GM23338 (cell line): ENCODE results near the gene WSCD2.

Experiments used
- CREB1 ChIP-seq: fragments of 250-450 bp; sonication (Bioruptor Pico); IDR thresholded peaks from 2 replicates; pipeline ENCODE4 v1.5.0; 2020; ENCODE audit warnings: low read depth, mild to moderate bottlenecking, moderate library complexity
- EZH2 ChIP-seq: fragments of 200-600 bp; sonication (generic); IDR thresholded peaks from one replicate; pipeline ENCODE4 v1.8.0; 2017; ENCODE audit warnings: antibody characterized with exemption, mild to moderate bottlenecking, low read depth; ENCODE audit not compliant: unreplicated experiment
- EZH2phosphoT487 ChIP-seq: fragments of 200-600 bp; sonication (generic); IDR thresholded peaks from one replicate; pipeline ENCODE4 v1.8.1; 2018; ENCODE audit warnings: antibody characterized with exemption; ENCODE audit not compliant: unreplicated experiment
- JUNB ChIP-seq: IDR thresholded peaks from one replicate; pipeline ENCODE4 v1.6.1; 2016; ENCODE audit warnings: antibody characterized with exemption; ENCODE audit not compliant: unreplicated experiment
- NANOG ChIP-seq: IDR thresholded peaks from 2 replicates; pipeline ENCODE4 v1.6.1; 2016; ENCODE audit warnings: antibody characterized with exemption, borderline replicate concordance
- POLR2AphosphoS5 ChIP-seq: IDR thresholded peaks from 2 replicates; pipeline ENCODE4 v1.6.1; 2016; ENCODE audit warnings: antibody characterized with exemption, low read depth
- STAT1 ChIP-seq: IDR thresholded peaks from one replicate; pipeline ENCODE4 v1.6.1; 2016; ENCODE audit warnings: antibody characterized with exemption; ENCODE audit not compliant: unreplicated experiment
- ZNF114 ChIP-seq: fragments of 250-450 bp; sonication (Bioruptor Pico); IDR thresholded peaks from 2 replicates; pipeline ENCODE4 v1.5.0; 2020; ENCODE audit warnings: mild to moderate bottlenecking, moderate library complexity
- ZNF331 ChIP-seq: fragments of 250-450 bp; sonication (Bioruptor Pico); IDR thresholded peaks from 2 replicates; pipeline ENCODE4 v1.5.0; 2020; ENCODE audit warnings: low read depth, mild to moderate bottlenecking, moderate library complexity
- TF ChIP-seq, protein P1 (sequence below), 2 experiments: fragments of 200-600 bp in 1 of 2; sonication (generic) in 1 of 2; conservative IDR thresholded peaks; 2 replicates each; pipeline versions ENCODE4 v1.5.1 to v1.6.1; 2016 to 2017; ENCODE audit warnings: antibody characterized with exemption in 2 of 2, low read depth in 2 of 2, mild to moderate bottlenecking in 2 of 2, moderate library complexity in 1 of 2
- TF ChIP-seq, protein P2 (sequence below): IDR thresholded peaks from one replicate; pipeline ENCODE4 v1.6.1; 2018; ENCODE audit warnings: antibody characterized with exemption; ENCODE audit not compliant: unreplicated experiment
- TF ChIP-seq, protein P3 (sequence below): IDR thresholded peaks from 2 replicates; pipeline ENCODE4 v1.6.1; 2016; ENCODE audit warnings: antibody characterized with exemption
- TF ChIP-seq, protein P4 (sequence below): fragments of 250-450 bp; sonication (Bioruptor Pico); IDR thresholded peaks from 2 replicates; pipeline ENCODE4 v1.5.0; 2020; ENCODE audit warnings: mild to moderate bottlenecking, moderate library complexity

DNA sequence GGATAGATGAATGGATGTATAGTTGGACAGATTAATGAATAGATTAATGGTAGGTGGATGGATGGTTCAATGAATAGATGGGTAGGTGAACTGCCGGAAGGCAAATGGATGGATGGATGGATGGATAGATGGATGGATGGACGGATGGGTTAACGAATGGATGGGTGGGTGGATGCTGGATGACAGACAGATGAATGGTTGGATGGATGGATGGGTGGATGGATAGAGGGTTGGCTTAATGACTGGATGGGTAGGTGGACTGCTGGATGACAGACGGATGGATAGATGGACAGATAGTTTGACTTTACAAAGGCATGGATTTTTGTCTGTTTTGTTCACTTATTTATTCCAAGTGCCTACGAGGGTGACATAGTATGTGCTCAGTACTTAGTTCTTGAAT lies 64.4 kb downstream of the WSCD2 start:
- TF ChIP-seq EZH2: no peak
- TF ChIP-seq, protein P1, sequence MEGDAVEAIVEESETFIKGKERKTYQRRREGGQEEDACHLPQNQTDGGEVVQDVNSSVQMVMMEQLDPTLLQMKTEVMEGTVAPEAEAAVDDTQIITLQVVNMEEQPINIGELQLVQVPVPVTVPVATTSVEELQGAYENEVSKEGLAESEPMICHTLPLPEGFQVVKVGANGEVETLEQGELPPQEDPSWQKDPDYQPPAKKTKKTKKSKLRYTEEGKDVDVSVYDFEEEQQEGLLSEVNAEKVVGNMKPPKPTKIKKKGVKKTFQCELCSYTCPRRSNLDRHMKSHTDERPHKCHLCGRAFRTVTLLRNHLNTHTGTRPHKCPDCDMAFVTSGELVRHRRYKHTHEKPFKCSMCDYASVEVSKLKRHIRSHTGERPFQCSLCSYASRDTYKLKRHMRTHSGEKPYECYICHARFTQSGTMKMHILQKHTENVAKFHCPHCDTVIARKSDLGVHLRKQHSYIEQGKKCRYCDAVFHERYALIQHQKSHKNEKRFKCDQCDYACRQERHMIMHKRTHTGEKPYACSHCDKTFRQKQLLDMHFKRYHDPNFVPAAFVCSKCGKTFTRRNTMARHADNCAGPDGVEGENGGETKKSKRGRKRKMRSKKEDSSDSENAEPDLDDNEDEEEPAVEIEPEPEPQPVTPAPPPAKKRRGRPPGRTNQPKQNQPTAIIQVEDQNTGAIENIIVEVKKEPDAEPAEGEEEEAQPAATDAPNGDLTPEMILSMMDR (conservative IDR thresholded peaks at IDR 0.05; ENCODE audit: low read depth in 2 of 2): no peak
- no peak for TF ChIP-seq POLR2AphosphoS5
- TF ChIP-seq ZNF114 (CRISPR knock-in tag): no peak
- TF ChIP-seq CREB1 (CRISPR knock-in tag): no peak
- TF ChIP-seq, protein P2, sequence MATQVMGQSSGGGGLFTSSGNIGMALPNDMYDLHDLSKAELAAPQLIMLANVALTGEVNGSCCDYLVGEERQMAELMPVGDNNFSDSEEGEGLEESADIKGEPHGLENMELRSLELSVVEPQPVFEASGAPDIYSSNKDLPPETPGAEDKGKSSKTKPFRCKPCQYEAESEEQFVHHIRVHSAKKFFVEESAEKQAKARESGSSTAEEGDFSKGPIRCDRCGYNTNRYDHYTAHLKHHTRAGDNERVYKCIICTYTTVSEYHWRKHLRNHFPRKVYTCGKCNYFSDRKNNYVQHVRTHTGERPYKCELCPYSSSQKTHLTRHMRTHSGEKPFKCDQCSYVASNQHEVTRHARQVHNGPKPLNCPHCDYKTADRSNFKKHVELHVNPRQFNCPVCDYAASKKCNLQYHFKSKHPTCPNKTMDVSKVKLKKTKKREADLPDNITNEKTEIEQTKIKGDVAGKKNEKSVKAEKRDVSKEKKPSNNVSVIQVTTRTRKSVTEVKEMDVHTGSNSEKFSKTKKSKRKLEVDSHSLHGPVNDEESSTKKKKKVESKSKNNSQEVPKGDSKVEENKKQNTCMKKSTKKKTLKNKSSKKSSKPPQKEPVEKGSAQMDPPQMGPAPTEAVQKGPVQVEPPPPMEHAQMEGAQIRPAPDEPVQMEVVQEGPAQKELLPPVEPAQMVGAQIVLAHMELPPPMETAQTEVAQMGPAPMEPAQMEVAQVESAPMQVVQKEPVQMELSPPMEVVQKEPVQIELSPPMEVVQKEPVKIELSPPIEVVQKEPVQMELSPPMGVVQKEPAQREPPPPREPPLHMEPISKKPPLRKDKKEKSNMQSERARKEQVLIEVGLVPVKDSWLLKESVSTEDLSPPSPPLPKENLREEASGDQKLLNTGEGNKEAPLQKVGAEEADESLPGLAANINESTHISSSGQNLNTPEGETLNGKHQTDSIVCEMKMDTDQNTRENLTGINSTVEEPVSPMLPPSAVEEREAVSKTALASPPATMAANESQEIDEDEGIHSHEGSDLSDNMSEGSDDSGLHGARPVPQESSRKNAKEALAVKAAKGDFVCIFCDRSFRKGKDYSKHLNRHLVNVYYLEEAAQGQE: no peak
- no peak for TF ChIP-seq EZH2phosphoT487
- TF ChIP-seq, protein P3, sequence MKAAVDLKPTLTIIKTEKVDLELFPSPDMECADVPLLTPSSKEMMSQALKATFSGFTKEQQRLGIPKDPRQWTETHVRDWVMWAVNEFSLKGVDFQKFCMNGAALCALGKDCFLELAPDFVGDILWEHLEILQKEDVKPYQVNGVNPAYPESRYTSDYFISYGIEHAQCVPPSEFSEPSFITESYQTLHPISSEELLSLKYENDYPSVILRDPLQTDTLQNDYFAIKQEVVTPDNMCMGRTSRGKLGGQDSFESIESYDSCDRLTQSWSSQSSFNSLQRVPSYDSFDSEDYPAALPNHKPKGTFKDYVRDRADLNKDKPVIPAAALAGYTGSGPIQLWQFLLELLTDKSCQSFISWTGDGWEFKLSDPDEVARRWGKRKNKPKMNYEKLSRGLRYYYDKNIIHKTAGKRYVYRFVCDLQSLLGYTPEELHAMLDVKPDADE: no peak
- TF ChIP-seq JUNB: no peak
- no peak for TF ChIP-seq STAT1
- no peak for TF ChIP-seq NANOG
- no peak for TF ChIP-seq ZNF331
- TF ChIP-seq, protein P4, sequence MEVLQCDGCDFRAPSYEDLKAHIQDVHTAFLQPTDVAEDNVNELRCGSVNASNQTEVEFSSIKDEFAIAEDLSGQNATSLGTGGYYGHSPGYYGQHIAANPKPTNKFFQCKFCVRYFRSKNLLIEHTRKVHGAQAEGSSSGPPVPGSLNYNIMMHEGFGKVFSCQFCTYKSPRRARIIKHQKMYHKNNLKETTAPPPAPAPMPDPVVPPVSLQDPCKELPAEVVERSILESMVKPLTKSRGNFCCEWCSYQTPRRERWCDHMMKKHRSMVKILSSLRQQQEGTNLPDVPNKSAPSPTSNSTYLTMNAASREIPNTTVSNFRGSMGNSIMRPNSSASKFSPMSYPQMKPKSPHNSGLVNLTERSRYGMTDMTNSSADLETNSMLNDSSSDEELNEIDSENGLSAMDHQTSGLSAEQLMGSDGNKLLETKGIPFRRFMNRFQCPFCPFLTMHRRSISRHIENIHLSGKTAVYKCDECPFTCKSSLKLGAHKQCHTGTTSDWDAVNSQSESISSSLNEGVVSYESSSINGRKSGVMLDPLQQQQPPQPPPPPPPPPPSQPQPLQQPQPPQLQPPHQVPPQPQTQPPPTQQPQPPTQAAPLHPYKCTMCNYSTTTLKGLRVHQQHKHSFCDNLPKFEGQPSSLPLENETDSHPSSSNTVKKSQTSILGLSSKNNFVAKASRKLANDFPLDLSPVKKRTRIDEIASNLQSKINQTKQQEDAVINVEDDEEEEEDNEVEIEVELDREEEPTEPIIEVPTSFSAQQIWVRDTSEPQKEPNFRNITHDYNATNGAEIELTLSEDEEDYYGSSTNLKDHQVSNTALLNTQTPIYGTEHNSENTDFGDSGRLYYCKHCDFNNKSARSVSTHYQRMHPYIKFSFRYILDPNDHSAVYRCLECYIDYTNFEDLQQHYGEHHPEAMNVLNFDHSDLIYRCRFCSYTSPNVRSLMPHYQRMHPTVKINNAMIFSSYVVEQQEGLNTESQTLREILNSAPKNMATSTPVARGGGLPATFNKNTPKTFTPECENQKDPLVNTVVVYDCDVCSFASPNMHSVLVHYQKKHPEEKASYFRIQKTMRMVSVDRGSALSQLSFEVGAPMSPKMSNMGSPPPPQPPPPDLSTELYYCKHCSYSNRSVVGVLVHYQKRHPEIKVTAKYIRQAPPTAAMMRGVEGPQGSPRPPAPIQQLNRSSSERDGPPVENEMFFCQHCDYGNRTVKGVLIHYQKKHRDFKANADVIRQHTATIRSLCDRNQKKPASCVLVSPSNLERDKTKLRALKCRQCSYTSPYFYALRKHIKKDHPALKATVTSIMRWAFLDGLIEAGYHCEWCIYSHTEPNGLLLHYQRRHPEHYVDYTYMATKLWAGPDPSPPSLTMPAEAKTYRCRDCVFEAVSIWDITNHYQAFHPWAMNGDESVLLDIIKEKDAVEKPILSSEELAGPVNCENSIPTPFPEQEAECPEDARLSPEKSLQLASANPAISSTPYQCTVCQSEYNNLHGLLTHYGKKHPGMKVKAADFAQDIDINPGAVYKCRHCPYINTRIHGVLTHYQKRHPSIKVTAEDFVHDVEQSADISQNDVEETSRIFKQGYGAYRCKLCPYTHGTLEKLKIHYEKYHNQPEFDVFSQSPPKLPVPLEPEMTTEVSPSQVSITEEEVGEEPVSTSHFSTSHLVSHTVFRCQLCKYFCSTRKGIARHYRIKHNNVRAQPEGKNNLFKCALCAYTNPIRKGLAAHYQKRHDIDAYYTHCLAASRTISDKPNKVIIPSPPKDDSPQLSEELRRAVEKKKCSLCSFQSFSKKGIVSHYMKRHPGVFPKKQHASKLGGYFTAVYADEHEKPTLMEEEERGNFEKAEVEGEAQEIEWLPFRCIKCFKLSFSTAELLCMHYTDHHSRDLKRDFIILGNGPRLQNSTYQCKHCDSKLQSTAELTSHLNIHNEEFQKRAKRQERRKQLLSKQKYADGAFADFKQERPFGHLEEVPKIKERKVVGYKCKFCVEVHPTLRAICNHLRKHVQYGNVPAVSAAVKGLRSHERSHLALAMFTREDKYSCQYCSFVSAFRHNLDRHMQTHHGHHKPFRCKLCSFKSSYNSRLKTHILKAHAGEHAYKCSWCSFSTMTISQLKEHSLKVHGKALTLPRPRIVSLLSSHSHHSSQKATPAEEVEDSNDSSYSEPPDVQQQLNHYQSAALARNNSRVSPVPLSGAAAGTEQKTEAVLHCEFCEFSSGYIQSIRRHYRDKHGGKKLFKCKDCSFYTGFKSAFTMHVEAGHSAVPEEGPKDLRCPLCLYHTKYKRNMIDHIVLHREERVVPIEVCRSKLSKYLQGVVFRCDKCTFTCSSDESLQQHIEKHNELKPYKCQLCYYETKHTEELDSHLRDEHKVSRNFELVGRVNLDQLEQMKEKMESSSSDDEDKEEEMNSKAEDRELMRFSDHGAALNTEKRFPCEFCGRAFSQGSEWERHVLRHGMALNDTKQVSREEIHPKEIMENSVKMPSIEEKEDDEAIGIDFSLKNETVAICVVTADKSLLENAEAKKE (CRISPR knock-in tag): no peak
